Measurements from ENCODE around the gene TRIM71. TPM values are rescaled to one million over a fixed set of nuclear protein-coding genes. Genes with fewer than 3 reads are reported as not detected.
A peak's percentile ranks its signal among the peaks of the same experiment; 100 is the strongest.

Gene TRIM71
- total and polyA plus RNA-seq, 2 of the 13 experiments (the other 11 are each of a cell fraction or from before 2014, with no cell fraction given), result 21.7 to 76.9 TPM

DNA sequence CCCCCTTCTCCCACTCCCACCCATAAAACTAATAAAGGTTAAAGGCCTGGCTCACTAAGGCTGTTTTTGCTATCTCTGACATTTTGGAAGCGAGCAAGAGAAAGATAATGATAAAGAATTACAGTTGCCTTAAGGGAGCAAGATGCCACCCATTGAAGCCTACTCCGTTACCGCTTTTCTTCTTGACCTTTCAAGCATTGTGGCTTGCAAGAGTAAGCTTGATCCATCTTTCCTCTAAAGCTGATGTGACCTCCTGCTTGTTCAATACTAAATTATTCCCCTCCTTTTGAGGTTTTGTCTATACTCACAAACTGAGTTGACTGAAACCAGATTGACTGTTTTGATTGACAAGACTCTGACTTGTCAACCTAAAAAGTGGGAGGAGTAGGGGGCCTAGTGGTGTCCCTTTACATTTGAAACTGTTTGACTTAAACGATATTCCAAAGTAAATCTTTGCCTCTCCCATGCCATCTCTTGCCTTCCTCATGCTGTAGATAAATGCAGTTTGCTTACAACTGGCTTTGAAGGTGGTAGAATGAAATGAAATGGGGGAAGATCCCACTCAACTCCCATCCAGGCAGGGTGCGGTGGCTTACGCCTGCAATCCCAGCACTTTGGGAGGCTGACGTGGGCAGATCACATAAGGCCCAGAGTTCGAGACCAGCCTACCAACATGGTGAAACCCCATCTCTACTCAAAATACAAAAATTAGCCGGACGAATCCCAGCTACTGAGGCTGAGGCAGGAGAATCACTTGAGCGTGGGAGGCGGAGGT lies 8.0 kb downstream of the TRIM71 start (continued):
- TF ChIP-seq FOSL2 (CRISPR knock-in tag; IDR thresholded peaks at IDR 0.05) (no peak), MTF1 (CRISPR knock-in tag; IDR thresholded peaks at IDR 0.05) (no peak), SRY (CRISPR knock-in tag; IDR thresholded peaks at IDR 0.05) (no peak), MAZ (IDR thresholded peaks at IDR 0.05; ENCODE audit: borderline replicate concordance, low read depth, low read length) (no peak), MAZ (CRISPR knock-in tag; IDR thresholded peaks at IDR 0.05; ENCODE audit: low read depth) (no peak), SALL2 (CRISPR knock-in tag; IDR thresholded peaks at IDR 0.05) (no peak), ARID2 (CRISPR knock-in tag; IDR thresholded peaks at IDR 0.05; ENCODE audit: borderline replicate concordance) (no peak), FOXA1 (IDR thresholded peaks at IDR 0.05) (no peak), FOXA1 (CRISPR knock-in tag; IDR thresholded peaks at IDR 0.05) (0 out of 2 replicates have a peak, but pooled peaks have one; percentile 8), HOXD1 (CRISPR knock-in tag; IDR thresholded peaks at IDR 0.05) (no peak), MLLT10 (CRISPR knock-in tag; IDR thresholded peaks at IDR 0.05) (peak; percentile 89; the same call in 1 of the 2 replicates), TCF12 (IDR thresholded peaks at IDR 0.05) (no peak), TCF12 (CRISPR knock-in tag; IDR thresholded peaks at IDR 0.05) (no peak), ZNF780A (CRISPR knock-in tag; IDR thresholded peaks at IDR 0.05) (0 out of 2 replicates have a peak, but pooled peaks have one; percentile 32), MEIS1 (CRISPR knock-in tag; IDR thresholded peaks at IDR 0.05; ENCODE audit: borderline replicate concordance) (peak; percentile 75; the same call in 1 of the 2 replicates), XBP1 (CRISPR knock-in tag; IDR thresholded peaks at IDR 0.05) (no peak), ZNF703 (CRISPR knock-in tag; IDR thresholded peaks at IDR 0.05; ENCODE audit: borderline replicate concordance) (no peak)
- TF ChIP-seq, protein P1, sequence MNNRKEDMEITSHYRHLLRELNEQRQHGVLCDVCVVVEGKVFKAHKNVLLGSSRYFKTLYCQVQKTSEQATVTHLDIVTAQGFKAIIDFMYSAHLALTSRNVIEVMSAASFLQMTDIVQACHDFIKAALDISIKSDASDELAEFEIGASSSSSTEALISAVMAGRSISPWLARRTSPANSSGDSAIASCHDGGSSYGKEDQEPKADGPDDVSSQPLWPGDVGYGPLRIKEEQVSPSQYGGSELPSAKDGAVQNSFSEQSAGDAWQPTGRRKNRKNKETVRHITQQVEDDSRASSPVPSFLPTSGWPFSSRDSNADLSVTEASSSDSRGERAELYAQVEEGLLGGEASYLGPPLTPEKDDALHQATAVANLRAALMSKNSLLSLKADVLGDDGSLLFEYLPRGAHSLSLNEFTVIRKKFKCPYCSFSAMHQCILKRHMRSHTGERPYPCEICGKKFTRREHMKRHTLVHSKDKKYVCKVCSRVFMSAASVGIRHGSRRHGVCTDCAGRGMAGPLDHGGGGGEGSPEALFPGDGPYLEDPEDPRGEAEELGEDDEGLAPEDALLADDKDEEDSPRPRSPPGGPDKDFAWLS (CRISPR knock-in tag; IDR thresholded peaks at IDR 0.05; ENCODE audit: borderline replicate concordance), result no peak
- TF ChIP-seq, protein P2, sequence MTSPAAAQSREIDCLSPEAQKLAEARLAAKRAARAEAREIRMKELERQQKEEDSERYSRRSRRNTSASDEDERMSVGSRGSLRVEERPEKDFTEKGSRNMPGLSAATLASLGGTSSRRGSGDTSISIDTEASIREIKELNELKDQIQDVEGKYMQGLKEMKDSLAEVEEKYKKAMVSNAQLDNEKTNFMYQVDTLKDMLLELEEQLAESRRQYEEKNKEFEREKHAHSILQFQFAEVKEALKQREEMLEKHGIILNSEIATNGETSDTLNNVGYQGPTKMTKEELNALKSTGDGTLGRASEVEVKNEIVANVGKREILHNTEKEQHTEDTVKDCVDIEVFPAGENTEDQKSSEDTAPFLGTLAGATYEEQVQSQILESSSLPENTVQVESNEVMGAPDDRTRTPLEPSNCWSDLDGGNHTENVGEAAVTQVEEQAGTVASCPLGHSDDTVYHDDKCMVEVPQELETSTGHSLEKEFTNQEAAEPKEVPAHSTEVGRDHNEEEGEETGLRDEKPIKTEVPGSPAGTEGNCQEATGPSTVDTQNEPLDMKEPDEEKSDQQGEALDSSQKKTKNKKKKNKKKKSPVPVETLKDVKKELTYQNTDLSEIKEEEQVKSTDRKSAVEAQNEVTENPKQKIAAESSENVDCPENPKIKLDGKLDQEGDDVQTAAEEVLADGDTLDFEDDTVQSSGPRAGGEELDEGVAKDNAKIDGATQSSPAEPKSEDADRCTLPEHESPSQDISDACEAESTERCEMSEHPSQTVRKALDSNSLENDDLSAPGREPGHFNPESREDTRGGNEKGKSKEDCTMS (CRISPR knock-in tag; conservative IDR thresholded peaks at IDR 0.05), result no peak
- TF ChIP-seq, protein P3, sequence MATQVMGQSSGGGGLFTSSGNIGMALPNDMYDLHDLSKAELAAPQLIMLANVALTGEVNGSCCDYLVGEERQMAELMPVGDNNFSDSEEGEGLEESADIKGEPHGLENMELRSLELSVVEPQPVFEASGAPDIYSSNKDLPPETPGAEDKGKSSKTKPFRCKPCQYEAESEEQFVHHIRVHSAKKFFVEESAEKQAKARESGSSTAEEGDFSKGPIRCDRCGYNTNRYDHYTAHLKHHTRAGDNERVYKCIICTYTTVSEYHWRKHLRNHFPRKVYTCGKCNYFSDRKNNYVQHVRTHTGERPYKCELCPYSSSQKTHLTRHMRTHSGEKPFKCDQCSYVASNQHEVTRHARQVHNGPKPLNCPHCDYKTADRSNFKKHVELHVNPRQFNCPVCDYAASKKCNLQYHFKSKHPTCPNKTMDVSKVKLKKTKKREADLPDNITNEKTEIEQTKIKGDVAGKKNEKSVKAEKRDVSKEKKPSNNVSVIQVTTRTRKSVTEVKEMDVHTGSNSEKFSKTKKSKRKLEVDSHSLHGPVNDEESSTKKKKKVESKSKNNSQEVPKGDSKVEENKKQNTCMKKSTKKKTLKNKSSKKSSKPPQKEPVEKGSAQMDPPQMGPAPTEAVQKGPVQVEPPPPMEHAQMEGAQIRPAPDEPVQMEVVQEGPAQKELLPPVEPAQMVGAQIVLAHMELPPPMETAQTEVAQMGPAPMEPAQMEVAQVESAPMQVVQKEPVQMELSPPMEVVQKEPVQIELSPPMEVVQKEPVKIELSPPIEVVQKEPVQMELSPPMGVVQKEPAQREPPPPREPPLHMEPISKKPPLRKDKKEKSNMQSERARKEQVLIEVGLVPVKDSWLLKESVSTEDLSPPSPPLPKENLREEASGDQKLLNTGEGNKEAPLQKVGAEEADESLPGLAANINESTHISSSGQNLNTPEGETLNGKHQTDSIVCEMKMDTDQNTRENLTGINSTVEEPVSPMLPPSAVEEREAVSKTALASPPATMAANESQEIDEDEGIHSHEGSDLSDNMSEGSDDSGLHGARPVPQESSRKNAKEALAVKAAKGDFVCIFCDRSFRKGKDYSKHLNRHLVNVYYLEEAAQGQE (IDR thresholded peaks at IDR 0.05; ENCODE audit: borderline replicate concordance in 1 of 2, low read depth in 1 of 2, low read length in 2 of 2), result no peak
- TF ChIP-seq, protein P4, sequence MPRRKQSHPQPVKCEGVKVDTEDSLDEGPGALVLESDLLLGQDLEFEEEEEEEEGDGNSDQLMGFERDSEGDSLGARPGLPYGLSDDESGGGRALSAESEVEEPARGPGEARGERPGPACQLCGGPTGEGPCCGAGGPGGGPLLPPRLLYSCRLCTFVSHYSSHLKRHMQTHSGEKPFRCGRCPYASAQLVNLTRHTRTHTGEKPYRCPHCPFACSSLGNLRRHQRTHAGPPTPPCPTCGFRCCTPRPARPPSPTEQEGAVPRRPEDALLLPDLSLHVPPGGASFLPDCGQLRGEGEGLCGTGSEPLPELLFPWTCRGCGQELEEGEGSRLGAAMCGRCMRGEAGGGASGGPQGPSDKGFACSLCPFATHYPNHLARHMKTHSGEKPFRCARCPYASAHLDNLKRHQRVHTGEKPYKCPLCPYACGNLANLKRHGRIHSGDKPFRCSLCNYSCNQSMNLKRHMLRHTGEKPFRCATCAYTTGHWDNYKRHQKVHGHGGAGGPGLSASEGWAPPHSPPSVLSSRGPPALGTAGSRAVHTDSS (CRISPR knock-in tag; conservative IDR thresholded peaks at IDR 0.05), result no peak

All from HepG2 (cell line).